OCI-LY3 (cell line): ENCODE measurements around the gene H2AZ2.
A peak's percentile ranks its signal among the peaks of the same experiment; 100 is the strongest.

Experiments
- H2AFZ ChIP-seq: fragments of 200-600, 300-600 bp; shearing (Covaris generic); 2 replicates; pipeline ENCODE4 v1.6.0; 2014; ENCODE audit warnings: antibody characterized with exemption, low read depth, low read length
- H3K27ac ChIP-seq: fragments of 200-600, 300-600 bp; sonication (generic); 2 replicates; pipeline ENCODE4 v1.5.1; 2014; ENCODE audit warnings: mild to moderate bottlenecking, low read length, moderate library complexity, mixed read lengths
- H3K27me3 ChIP-seq: fragments of 200-600, 300-600 bp; sonication (generic); 2 replicates; pipeline ENCODE4 v1.6.1; 2014; ENCODE audit warnings: low read depth, low read length, mixed read lengths
- H3K36me3 ChIP-seq: fragments of 200-600, 300-600 bp; sonication (generic); replicated peaks from 2 replicates; pipeline ENCODE3; 2014; ENCODE audit warnings: low read depth, low read length, mixed read lengths
- H3K4me1 ChIP-seq: fragments of 300-600, 200-600 bp; sonication (generic); 2 replicates; pipeline ENCODE4 v1.6.1; 2014; ENCODE audit warnings: low read length, mixed read lengths
- H3K4me2 ChIP-seq: fragments of 200-600, 300-600 bp; sonication (generic); 2 replicates; pipeline ENCODE4 v1.6.1; 2014; ENCODE audit warnings: low read length, mixed read lengths
- H3K4me3 ChIP-seq: fragments of 300-600, 200-600 bp; sonication (generic); 2 replicates; pipeline ENCODE4 v1.5.1; 2014; ENCODE audit warnings: antibody characterized with exemption, mild to moderate bottlenecking, low read length, moderate library complexity
- H3K79me2 ChIP-seq: fragments of 300-600, 200-600 bp; shearing (Covaris generic); 2 replicates; pipeline ENCODE4 v1.6.1; 2014; ENCODE audit warnings: mild to moderate bottlenecking, low read length, mixed read lengths
- H3K9ac ChIP-seq: fragments of 300-600, 200-600 bp; shearing (Covaris generic); 2 replicates; pipeline ENCODE4 v1.6.0; 2014; ENCODE audit warnings: mild to moderate bottlenecking, low read length, moderate library complexity
- H3K9me3 ChIP-seq: fragments of 200-600, 300-600 bp; shearing (Covaris generic); 2 replicates; pipeline ENCODE4 v1.6.1; 2014; ENCODE audit warnings: low read length, mixed read lengths; ENCODE audit not compliant: insufficient read depth
- H4K20me1 ChIP-seq: fragments of 200-600, 300-600 bp; sonication (generic); 2 replicates; pipeline ENCODE4 v1.6.1; 2016; ENCODE audit warnings: low read length, mixed read lengths; ENCODE audit not compliant: insufficient read depth
- EZH2phosphoT487 ChIP-seq: fragments of 200-600 bp; shearing (Covaris generic); IDR thresholded peaks from 2 replicates; pipeline ENCODE4 v1.6.1; 2018; ENCODE audit warnings: antibody characterized with exemption, mixed run types, low read depth
- TF ChIP-seq, protein P1 (sequence below): fragments of 200-600, 300-600 bp; sonication (generic); IDR thresholded peaks from 2 replicates; pipeline ENCODE4 v1.5.1; 2014; ENCODE audit warnings: antibody characterized with exemption, low read length, low read depth

H2AZ2 gene

DNA sequence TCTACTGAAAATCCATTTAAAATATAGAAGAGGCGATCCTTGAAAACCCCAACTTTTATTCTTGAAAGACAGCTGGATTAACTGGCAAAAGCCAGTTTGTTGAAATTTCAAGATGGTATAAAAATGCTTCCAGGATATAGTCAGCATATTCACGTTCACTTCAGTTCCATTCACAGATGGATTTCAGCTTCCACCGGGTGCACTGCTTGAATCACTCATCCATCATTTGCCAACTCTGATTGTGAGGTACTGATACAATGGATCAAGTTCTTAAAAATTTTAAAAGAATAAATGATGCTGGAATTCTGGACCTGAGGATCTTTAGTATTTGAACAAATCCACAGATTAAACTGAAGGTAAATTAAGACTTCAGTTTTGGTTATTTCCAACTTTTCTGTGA, 35.0 kb upstream of the H2AZ2 start:
- no peak overlapping the region for H3K4me3 ChIP-seq
- no peak overlapping the region for H3K27ac ChIP-seq
- TF ChIP-seq EZH2phosphoT487, result no peak
- TF ChIP-seq, protein P1, sequence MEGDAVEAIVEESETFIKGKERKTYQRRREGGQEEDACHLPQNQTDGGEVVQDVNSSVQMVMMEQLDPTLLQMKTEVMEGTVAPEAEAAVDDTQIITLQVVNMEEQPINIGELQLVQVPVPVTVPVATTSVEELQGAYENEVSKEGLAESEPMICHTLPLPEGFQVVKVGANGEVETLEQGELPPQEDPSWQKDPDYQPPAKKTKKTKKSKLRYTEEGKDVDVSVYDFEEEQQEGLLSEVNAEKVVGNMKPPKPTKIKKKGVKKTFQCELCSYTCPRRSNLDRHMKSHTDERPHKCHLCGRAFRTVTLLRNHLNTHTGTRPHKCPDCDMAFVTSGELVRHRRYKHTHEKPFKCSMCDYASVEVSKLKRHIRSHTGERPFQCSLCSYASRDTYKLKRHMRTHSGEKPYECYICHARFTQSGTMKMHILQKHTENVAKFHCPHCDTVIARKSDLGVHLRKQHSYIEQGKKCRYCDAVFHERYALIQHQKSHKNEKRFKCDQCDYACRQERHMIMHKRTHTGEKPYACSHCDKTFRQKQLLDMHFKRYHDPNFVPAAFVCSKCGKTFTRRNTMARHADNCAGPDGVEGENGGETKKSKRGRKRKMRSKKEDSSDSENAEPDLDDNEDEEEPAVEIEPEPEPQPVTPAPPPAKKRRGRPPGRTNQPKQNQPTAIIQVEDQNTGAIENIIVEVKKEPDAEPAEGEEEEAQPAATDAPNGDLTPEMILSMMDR, result no peak
- H4K20me1 ChIP-seq, result peaks cover 3% of the 10 kb centered on the region; the same call in 1 of the 2 replicates
- H3K36me3 ChIP-seq, result peaks cover 53% of the 10 kb centered on the region
- no peak overlapping the region for H3K4me2 ChIP-seq
- H3K9me3 ChIP-seq, result peaks cover 10% of the 10 kb centered on the region; the same call in 1 of the 2 replicates
- H3K4me1 ChIP-seq, result peaks cover 58% of the 10 kb centered on the region
- no peak overlapping the region for H2AFZ ChIP-seq
- H3K27me3 ChIP-seq, result no peaks in the 10 kb centered on the region
- H3K79me2 ChIP-seq, result peaks cover 52% of the 10 kb centered on the region
- no peak overlapping the region for H3K9ac ChIP-seq

DNA sequence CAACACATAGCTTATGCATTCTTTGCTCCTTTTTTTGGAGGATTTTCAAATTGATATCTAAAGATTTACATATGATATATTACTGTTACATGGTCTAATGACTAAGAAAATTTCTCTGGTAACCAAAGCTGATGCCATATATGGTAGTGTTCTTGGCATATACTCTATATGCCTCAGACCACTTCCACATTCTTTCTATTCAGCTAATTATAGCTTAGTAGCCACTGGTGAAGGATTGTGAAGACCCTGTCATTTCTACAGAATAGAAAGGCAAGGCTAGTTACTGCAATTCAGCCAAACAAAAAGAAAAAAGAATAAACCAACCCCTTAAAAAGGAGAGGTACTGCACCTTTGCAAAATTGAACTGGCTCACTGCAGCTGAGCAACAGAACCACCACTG, 33.7 kb upstream of the H2AZ2 start:
- Histone ChIP-seq H3K9ac (0 out of 2 replicates have a peak overlapping the region, but pooled peaks have one; percentile 31), H2AFZ (no peak overlapping the region), H3K9me3 (peaks cover 10% of the 10 kb centered on the region; the same call in 1 of the 2 replicates), H3K4me2 (peak overlapping the region; percentile 54), H3K4me1 (peaks cover 54% of the 10 kb centered on the region), H3K79me2 (peaks cover 52% of the 10 kb centered on the region), H3K4me3 (peak overlapping the region; percentile 48), H4K20me1 (peaks cover 3% of the 10 kb centered on the region; the same call in 1 of the 2 replicates), H3K27me3 (no peaks in the 10 kb centered on the region), H3K27ac (peak overlapping the region; percentile 57), H3K36me3 (peaks cover 53% of the 10 kb centered on the region)
- TF ChIP-seq, protein P1, result no peak
- TF ChIP-seq EZH2phosphoT487, result no peak

DNA sequence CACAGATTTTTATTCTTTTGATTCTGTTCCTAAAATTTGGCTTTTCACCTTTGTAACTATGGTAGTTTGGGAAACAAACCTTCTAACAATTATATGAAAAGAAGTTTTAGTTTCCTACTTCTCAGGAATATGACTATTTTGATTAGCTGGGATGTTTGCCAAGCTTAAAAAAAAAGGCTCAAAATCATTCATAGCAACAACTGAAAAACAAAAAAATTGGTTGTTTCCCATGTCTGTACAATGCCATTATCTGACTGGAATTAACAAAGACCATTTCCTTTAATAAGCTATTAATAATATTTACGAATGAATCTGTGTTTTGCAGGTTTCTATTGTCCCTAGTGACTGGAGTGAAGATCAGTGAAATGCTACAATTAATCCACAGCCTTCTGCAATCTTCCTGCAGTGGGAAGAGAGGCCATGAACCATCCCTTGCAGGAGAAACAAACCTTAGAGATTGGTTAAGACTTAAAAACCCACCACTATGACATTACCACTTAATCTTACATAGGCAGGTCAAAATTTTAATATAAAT, 33.2 kb upstream of the H2AZ2 start:
- no peaks in the 10 kb centered on the region for H3K27me3 ChIP-seq
- H3K79me2 ChIP-seq, result peaks cover 52% of the 10 kb centered on the region
- TF ChIP-seq, protein P1, result no peak
- no peak for TF ChIP-seq EZH2phosphoT487
- H3K9ac ChIP-seq, result no peak overlapping the region
- H3K27ac ChIP-seq, result peak overlapping the region; percentile 57; the same call in 1 of the 2 replicates
- peaks cover 10% of the 10 kb centered on the region; the same call in 1 of the 2 replicates for H3K9me3 ChIP-seq
- H3K4me2 ChIP-seq, result peak overlapping the region; percentile 54
- H3K4me3 ChIP-seq, result peak overlapping the region; percentile 48
- peaks cover 54% of the 10 kb centered on the region for H3K4me1 ChIP-seq
- peaks cover 3% of the 10 kb centered on the region; the same call in 1 of the 2 replicates for H4K20me1 ChIP-seq
- no peak overlapping the region for H2AFZ ChIP-seq
- peaks cover 53% of the 10 kb centered on the region for H3K36me3 ChIP-seq

DNA sequence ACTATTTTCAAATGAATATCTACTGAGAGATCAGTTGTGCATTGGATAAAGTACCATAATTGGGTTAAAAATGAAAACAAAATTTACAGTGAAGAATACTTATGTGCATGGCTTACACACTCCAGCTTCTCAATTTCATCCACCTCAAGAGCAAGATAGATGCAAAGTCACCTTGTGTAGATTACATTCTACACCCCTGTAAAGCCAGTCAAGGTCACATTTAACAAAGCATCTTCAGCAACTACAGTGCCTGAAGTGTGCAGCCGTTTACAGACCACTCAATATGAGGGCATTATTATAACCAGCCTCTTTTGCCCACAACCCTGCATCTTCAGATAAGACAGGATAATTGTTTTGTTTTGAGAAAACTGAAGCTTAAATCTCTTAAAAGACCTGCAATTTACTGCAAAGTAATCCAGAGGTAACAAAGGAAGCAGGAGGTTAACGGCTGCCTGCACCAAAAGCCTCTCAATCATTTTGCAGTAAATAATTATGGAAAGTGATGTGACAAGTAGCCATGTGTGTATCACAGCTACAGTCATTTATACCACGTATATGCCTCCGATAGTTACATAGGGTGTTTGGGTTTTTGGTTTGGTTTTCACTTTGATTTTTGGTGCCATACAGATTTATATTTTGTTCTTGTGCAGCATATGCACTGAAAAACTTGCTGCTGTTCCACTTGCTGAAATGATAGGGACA, 32.6 kb upstream of the H2AZ2 start:
- no peak overlapping the region for H2AFZ ChIP-seq
- no peaks in the 10 kb centered on the region for H3K27me3 ChIP-seq
- H3K27ac ChIP-seq, result no peak overlapping the region
- no peak for TF ChIP-seq EZH2phosphoT487
- TF ChIP-seq, protein P1, result no peak
- H3K4me1 ChIP-seq, result peaks cover 54% of the 10 kb centered on the region
- peaks cover 52% of the 10 kb centered on the region for H3K79me2 ChIP-seq
- H3K9ac ChIP-seq, result no peak overlapping the region
- peaks cover 3% of the 10 kb centered on the region; the same call in 1 of the 2 replicates for H4K20me1 ChIP-seq
- H3K4me2 ChIP-seq, result peak overlapping the region; percentile 54
- H3K4me3 ChIP-seq, result no peak overlapping the region
- H3K9me3 ChIP-seq, result peaks cover 10% of the 10 kb centered on the region; the same call in 1 of the 2 replicates
- H3K36me3 ChIP-seq, result peaks cover 53% of the 10 kb centered on the region
